Measurements from ENCODE around the gene VWC2L. TPM values are rescaled to one million over a fixed set of nuclear protein-coding genes. Genes with fewer than 3 reads are reported as not detected.

VWC2L gene
- total and polyA plus RNA-seq, 2 of the 4 experiments (the other 2 are of a cell fraction) = not detected

GRCh38 chr2:214471382-214471781 is 60.5 kb downstream of the VWC2L start:
- no peak overlapping the region for H2BK5ac ChIP-seq (ENCODE audit: low read depth, low read length, poor library complexity, severe bottlenecking)
- BruUV-seq (replicated peaks) = no TSS peak
- H2BK20ac ChIP-seq (ENCODE audit: low read depth, low read length) = no peak overlapping the region
- no peak overlapping the region for H2AK9ac ChIP-seq (replicated peaks; ENCODE audit: low read depth, low read length, poor library complexity)
- no peaks in the 10 kb centered on the region for H3K9me3 ChIP-seq (ENCODE audit: control insufficient read depth, insufficient read depth, low read length)
- no peak overlapping the region for H3K23ac ChIP-seq (ENCODE audit: low read depth, low read length)
- H3K18ac ChIP-seq (ENCODE audit: low read depth, low read length) = no peak overlapping the region
- H3K4me1 ChIP-seq (ENCODE audit: control insufficient read depth, insufficient read depth, low read length) = no peaks in the 10 kb centered on the region
- no peaks in the 10 kb centered on the region for H3K36me3 ChIP-seq (ENCODE audit: control insufficient read depth, insufficient read depth, low read length)
- no peak overlapping the region for H4K8ac ChIP-seq (ENCODE audit: low read depth in 2 of 2, low read length in 2 of 2)
- H3K27ac ChIP-seq (ENCODE audit: insufficient read depth, low read length) = no peak overlapping the region
- H3K9me1 ChIP-seq (ENCODE audit: insufficient read depth, low read length) = no peaks in the 10 kb centered on the region
- intact Hi-C loops (cut with micrococcal nuclease) (no loop called here), in situ Hi-C loops (cut with MboI; ENCODE audit: low sequenced_read_pairs) (no loop called here), dilution Hi-C loops (cut with HindIII; ENCODE audit: low sequenced_read_pairs, unreplicated experiment) (no loop called here)
- H3K14ac ChIP-seq (replicated peaks; ENCODE audit: low read depth, low read length) = no peak overlapping the region
- CTCF ChIA-PET = no interaction called here
- no peak overlapping the region for H2BK120ac ChIP-seq (ENCODE audit: low read depth, low read length)
- H3K79me1 ChIP-seq (ENCODE audit: low read depth in 1 of 2, low read length in 2 of 2) = no peaks in the 10 kb centered on the region
- H2BK15ac ChIP-seq (ENCODE audit: low read depth, low read length) = no peak overlapping the region
- H4K5ac ChIP-seq (ENCODE audit: low read depth, low read length) = no peak overlapping the region
- H2AFZ ChIP-seq (replicated peaks; ENCODE audit: low read length, poor library complexity) = no peak overlapping the region
- no peak overlapping the region for H3K9ac ChIP-seq (ENCODE audit: low read depth, low read length)
- TF ChIP-seq MXI1 (IDR thresholded peaks at IDR 0.05; ENCODE audit: borderline replicate concordance, low read depth, low read length) = no peak
- H4K20me1 ChIP-seq (ENCODE audit: insufficient read depth, low read length) = no peaks in the 10 kb centered on the region
- no peak overlapping the region for H4K91ac ChIP-seq (ENCODE audit: insufficient read depth, low read depth, low read length)
- ATAC-seq (ENCODE audit: low read depth) (no peak), DNase-seq (no peak)
- H3K4me2 ChIP-seq (ENCODE audit: low read depth, low read length) = no peak overlapping the region
- POLR2A ChIA-PET (ENCODE audit: unreplicated experiment) = no interaction called here
- no peak overlapping the region for H3K4me3 ChIP-seq (ENCODE audit: insufficient read depth, low read depth, low read length)
- no peak overlapping the region for H3K56ac ChIP-seq (ENCODE audit: extremely low read depth, insufficient read depth, low read length)
- WGBS, 2 experiments (ENCODE audit: extremely low coverage in 2 of 2, insufficient read length in 1 of 2) = no CpG with 5 or more reads among the region's 1 CpG
- H3K4ac ChIP-seq (ENCODE audit: low read depth, low read length) = no peak overlapping the region
- no peaks in the 10 kb centered on the region for H3K27me3 ChIP-seq (ENCODE audit: control insufficient read depth, insufficient read depth, low read length)
- no peak overlapping the region for H2AK5ac ChIP-seq (ENCODE audit: low read depth, low read length)

All from IMR-90 (cell line).